Mesothelial cell of epicardium (in vitro differentiated cells): ENCODE data around the gene PARVG. TPM values are rescaled to one million over a fixed set of nuclear protein-coding genes. Genes with fewer than 3 reads are reported as not detected.

Experiments used
- DNase-seq, 2 experiments: peaks; one replicate each; pipeline ENCODE4 v3.0.0; 2021; ENCODE audit warnings: low spot score in 2 of 2; ENCODE audit not compliant: unreplicated experiment in 2 of 2
- H3K27ac Mint-ChIP-seq: 2 replicates; pipeline ENCODE4 v1.8.0; 2021; ENCODE audit warnings: mixed read lengths
- H3K27me3 Mint-ChIP-seq: 2 replicates; pipeline ENCODE4 v1.8.0; 2021; ENCODE audit warnings: low read depth, mixed read lengths
- H3K36me3 Mint-ChIP-seq: 2 replicates; pipeline ENCODE4 v1.8.0; 2021; ENCODE audit warnings: mixed read lengths
- H3K4me1 Mint-ChIP-seq: 2 replicates; pipeline ENCODE4 v1.8.0; 2021; ENCODE audit warnings: mixed read lengths
- H3K4me3 Mint-ChIP-seq: 2 replicates; pipeline ENCODE4 v1.8.0; 2021; ENCODE audit warnings: mild to moderate bottlenecking, moderate library complexity, mixed read lengths
- H3K9me3 Mint-ChIP-seq: 2 replicates; pipeline ENCODE4 v1.8.0; 2021; ENCODE audit warnings: mixed read lengths
- CTCF ChIP-seq: fragments of 200-600 bp; sonication (generic); IDR thresholded peaks from one replicate; pipeline ENCODE4 v1.5.0; 2021; ENCODE audit warnings: antibody characterized with exemption; ENCODE audit not compliant: unreplicated experiment
- total RNA-seq: library from RNA; stranded (reverse); gene quantifications from 3 replicates; pipeline ENCODE4 v1.2.1, GENCODE V29; 2021

The PARVG gene
- total RNA-seq, 1 donor from 2014 or later = 1.0 TPM

DNA sequence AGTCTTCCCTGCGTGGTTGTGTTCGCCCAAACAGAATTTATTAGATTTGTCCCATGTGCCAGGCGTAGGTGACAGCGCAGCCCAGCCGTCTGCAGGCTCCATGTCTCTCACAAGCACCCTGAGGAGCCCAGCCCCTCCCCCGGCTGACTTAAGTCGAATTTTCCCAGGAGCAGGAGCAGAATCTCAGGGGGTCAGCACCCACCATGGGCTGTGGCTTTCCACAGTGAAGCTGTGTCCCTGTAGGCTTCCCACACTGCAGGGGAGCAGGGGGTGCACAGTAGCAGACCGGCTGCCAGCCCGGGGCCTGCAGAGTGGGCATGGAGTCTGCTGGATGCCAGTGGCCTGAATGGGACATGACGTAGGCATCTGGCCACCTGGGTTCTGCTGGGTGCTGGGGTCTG, 16.0 kb downstream of the PARVG start:
- no peak overlapping the region for H3K27ac Mint-ChIP-seq
- no peaks in the 10 kb centered on the region for H3K36me3 Mint-ChIP-seq
- DNase-seq = no peak
- no peaks in the 10 kb centered on the region for H3K9me3 Mint-ChIP-seq
- no peak for TF ChIP-seq CTCF
- peaks cover 42% of the 10 kb centered on the region for H3K27me3 Mint-ChIP-seq
- H3K4me1 Mint-ChIP-seq = peaks cover under 1% of the 10 kb centered on the region
- no peak overlapping the region for H3K4me3 Mint-ChIP-seq

DNA sequence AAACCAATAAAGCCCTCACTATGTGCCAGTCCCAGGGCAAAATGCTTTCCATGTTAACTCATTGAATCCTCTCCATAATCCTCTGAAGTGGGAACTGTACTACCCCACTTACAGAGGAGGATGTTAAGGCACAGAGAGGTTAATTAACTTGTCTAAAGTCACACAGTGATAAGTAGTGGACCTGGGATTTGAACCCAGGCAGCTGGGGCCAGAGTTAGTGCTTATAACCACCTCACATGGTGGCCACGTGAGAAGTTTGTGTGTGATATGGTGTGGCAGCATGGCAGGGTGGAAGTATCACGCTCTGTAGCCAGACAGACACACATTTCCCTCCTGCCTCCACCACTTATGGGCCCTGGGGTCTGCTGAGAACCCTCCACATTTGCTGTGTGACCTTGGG, 16.5 kb downstream of the PARVG start:
- Mint-ChIP-seq H3K27ac (no peak overlapping the region), H3K4me1 (peaks cover 6% of the 10 kb centered on the region), H3K9me3 (no peaks in the 10 kb centered on the region), H3K36me3 (no peaks in the 10 kb centered on the region), H3K27me3 (peaks cover 42% of the 10 kb centered on the region), H3K4me3 (no peak overlapping the region)
- TF ChIP-seq CTCF = no peak
- DNase-seq = no peak

DNA sequence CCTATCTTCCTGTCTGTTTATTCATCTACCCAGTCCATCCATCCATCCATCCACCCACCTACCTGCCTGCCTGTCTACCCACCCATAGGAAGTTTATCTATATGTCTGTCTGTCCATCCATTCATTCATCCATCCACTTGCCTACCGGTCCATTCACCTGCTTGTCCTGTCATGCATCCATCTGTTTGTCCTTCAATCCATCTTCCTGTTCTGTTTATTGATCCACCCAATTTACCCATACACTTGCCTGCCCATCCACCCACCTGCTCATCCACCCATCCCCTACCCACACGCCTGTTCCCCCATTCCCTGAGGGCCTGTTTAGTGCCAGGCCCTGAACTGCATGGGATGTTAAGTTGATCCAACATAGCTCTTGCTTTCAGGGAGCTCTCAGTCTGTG, 18.4 kb downstream of the PARVG start:
- no peaks in the 10 kb centered on the region for H3K9me3 Mint-ChIP-seq

GRCh38 chr22:44199866-44200265, 19.1 kb downstream of the PARVG start:
- H3K36me3 Mint-ChIP-seq = no peaks in the 10 kb centered on the region
- H3K27ac Mint-ChIP-seq = no peak overlapping the region
- H3K4me3 Mint-ChIP-seq = no peak overlapping the region
- no peak for DNase-seq
- TF ChIP-seq CTCF = no peak
- no peaks in the 10 kb centered on the region for H3K9me3 Mint-ChIP-seq
- peaks cover 13% of the 10 kb centered on the region for H3K4me1 Mint-ChIP-seq
- H3K27me3 Mint-ChIP-seq = peaks cover 35% of the 10 kb centered on the region

More for the DNA sequence above, 18.4 kb downstream of the PARVG start:
- Mint-ChIP-seq H3K27ac (no peak overlapping the region), H3K27me3 (peaks cover 39% of the 10 kb centered on the region), H3K36me3 (no peaks in the 10 kb centered on the region), H3K4me3 (no peak overlapping the region), H3K4me1 (peaks cover 13% of the 10 kb centered on the region)
- TF ChIP-seq CTCF = no peak
- DNase-seq = no peak

DNA sequence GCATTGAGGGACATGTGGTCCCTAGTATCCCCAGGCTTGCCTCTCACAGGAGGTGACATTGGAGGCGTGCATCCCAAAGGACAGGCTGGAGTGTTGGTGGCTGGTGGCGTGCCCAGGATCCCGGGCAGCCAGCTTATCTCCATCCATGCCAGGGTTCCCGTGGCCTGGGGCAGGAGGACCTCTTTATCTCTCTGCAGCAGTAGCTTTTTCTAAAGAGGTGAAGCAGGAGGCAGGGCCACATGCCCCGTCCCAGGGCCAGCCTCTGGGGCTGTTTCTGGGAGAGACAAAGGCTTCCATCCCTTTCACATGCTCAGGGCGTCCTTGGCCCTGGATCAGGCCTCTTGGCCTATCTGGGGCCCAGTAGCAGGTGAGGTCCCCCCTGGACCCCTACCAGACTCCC, 19.7 kb downstream of the PARVG start:
- no peaks in the 10 kb centered on the region for H3K9me3 Mint-ChIP-seq
- TF ChIP-seq CTCF = no peak
- DNase-seq = no peak

More for the DNA sequence above, 19.7 kb downstream of the PARVG start:
- peaks cover 32% of the 10 kb centered on the region for H3K27me3 Mint-ChIP-seq
- H3K27ac Mint-ChIP-seq = no peak overlapping the region
- no peaks in the 10 kb centered on the region for H3K36me3 Mint-ChIP-seq
- H3K4me1 Mint-ChIP-seq = peaks cover 13% of the 10 kb centered on the region
- no peak overlapping the region for H3K4me3 Mint-ChIP-seq
